HG02759 (cell line): ENCODE measurements around the gene AKAP6.
A peak's percentile ranks its signal among the peaks of the same experiment; 100 is the strongest.

Experiments used
- ATAC-seq: cut with Tn5 transposase; IDR thresholded peaks from one replicate; pipeline ENCODE4 v1.9.1; 2021; ENCODE audit warnings: mild to moderate bottlenecking, moderate library complexity; ENCODE audit not compliant: unreplicated experiment

Gene AKAP6

GRCh38 chr14:32696325-32697091 is 367.4 kb downstream of the AKAP6 start:
- no peak for ATAC-seq

- ATAC-seq = no peak
Measured at GRCh38 chr14:32697114-32697513, 368.0 kb downstream of the AKAP6 start.

GRCh38 chr14:32697704-32698103 is 368.6 kb downstream of the AKAP6 start:
- no peak for ATAC-seq

GRCh38 chr14:32698831-32699230 is 369.7 kb downstream of the AKAP6 start:
- ATAC-seq = no peak

- ATAC-seq = no peak
Measured at GRCh38 chr14:32701475-32701874, 372.4 kb downstream of the AKAP6 start.

GRCh38 chr14:32702088-32702487 is 373.0 kb downstream of the AKAP6 start:
- no peak for ATAC-seq

GRCh38 chr14:32702562-32702961 is 373.5 kb downstream of the AKAP6 start:
- ATAC-seq = peak; percentile 84

- ATAC-seq = no peak
Measured at GRCh38 chr14:32703183-32703621, 374.1 kb downstream of the AKAP6 start.

- ATAC-seq = no peak
Measured at GRCh38 chr14:32706721-32707519, 377.8 kb downstream of the AKAP6 start.

GRCh38 chr14:32707742-32708500 is 378.8 kb downstream of the AKAP6 start:
- ATAC-seq = no peak

- ATAC-seq = no peak
Measured at GRCh38 chr14:32709027-32709426, 379.9 kb downstream of the AKAP6 start.

GRCh38 chr14:32710231-32710671 is 381.2 kb downstream of the AKAP6 start:
- no peak for ATAC-seq

GRCh38 chr14:32710731-32711680 is 381.9 kb downstream of the AKAP6 start:
- peak; percentile 71 for ATAC-seq

GRCh38 chr14:32713856-32714255 is 384.8 kb downstream of the AKAP6 start:
- no peak for ATAC-seq

- ATAC-seq = no peak
Measured at GRCh38 chr14:32719601-32720000, 390.5 kb downstream of the AKAP6 start.

GRCh38 chr14:32720927-32721326 is 391.8 kb downstream of the AKAP6 start:
- no peak for ATAC-seq

GRCh38 chr14:32722631-32723183 is 393.6 kb downstream of the AKAP6 start:
- ATAC-seq = no peak

GRCh38 chr14:32724867-32725471 is 395.9 kb downstream of the AKAP6 start:
- no peak for ATAC-seq

- ATAC-seq = no peak
Measured at GRCh38 chr14:32726516-32726915, 397.4 kb downstream of the AKAP6 start.
